HepG2 (cell line): Measurements from ENCODE around the gene PCAT7. TPM values are rescaled to one million over a fixed set of nuclear protein-coding genes. Genes with fewer than 3 reads are reported as not detected.

Source experiments
- ARID3A ChIP-seq: IDR thresholded peaks from 2 replicates; pipeline ENCODE4 v1.6.1; 2012; ENCODE audit warnings: low read depth, low read length, improper control_type of control experiment
- DNMT1 ChIP-seq: sonication (generic); formaldehyde crosslinking; IDR thresholded peaks from 2 replicates; pipeline ENCODE4 v1.5.1; 2020; ENCODE audit warnings: mild to moderate bottlenecking, missing genetic modification reagents
- IRX3 ChIP-seq: sonication (generic); formaldehyde crosslinking; IDR thresholded peaks from 2 replicates; pipeline ENCODE4 v1.8.1; 2023; ENCODE audit warnings: mild to moderate bottlenecking, low read depth, missing genetic modification reagents, borderline replicate concordance
- MED8 ChIP-seq: sonication (generic); formaldehyde crosslinking; IDR thresholded peaks from 2 replicates; pipeline ENCODE4 v1.8.1; 2023; ENCODE audit warnings: mild to moderate bottlenecking, missing genetic modification reagents; ENCODE audit not compliant: insufficient replicate concordance
- NFIC ChIP-seq: IDR thresholded peaks from 2 replicates; pipeline ENCODE4 v1.6.1; 2012; ENCODE audit warnings: mild to moderate bottlenecking, low read length, inconsistent platforms
- RCOR2 ChIP-seq: IDR thresholded peaks from 2 replicates; pipeline ENCODE4 v1.6.1; 2016; ENCODE audit warnings: missing biosample characterization, missing genetic modification reagents
- SMYD3 ChIP-seq: sonication (generic); formaldehyde crosslinking; IDR thresholded peaks from 2 replicates; pipeline ENCODE4 v1.8.1; 2023; ENCODE audit warnings: mild to moderate bottlenecking, missing genetic modification reagents
- SOX6 ChIP-seq, 2 experiments: fragments of 450-650 bp in 1 of 2; sonication (generic) in 1 of 2; formaldehyde crosslinking in 1 of 2; IDR thresholded peaks; 2 replicates each; pipeline versions ENCODE4 v1.4.0 to v1.6.1; 2017 to 2020; ENCODE audit warnings: antibody characterized with exemption in 1 of 2, mild to moderate bottlenecking in 1 of 2, missing genetic modification reagents in 1 of 2
- TBX2 ChIP-seq: sonication (generic); formaldehyde crosslinking; IDR thresholded peaks from 2 replicates; pipeline ENCODE4 v1.5.0; 2020; ENCODE audit warnings: missing genetic modification reagents, mild to moderate bottlenecking, borderline replicate concordance
- ZNF20 ChIP-seq: sonication (generic); formaldehyde crosslinking; IDR thresholded peaks from 2 replicates; pipeline ENCODE4 v1.4.0; 2020; ENCODE audit warnings: mild to moderate bottlenecking, moderate library complexity, missing genetic modification reagents
- ZNF333 ChIP-seq: sonication (generic); formaldehyde crosslinking; IDR thresholded peaks from 2 replicates; pipeline ENCODE4 v1.4.0; 2020; ENCODE audit warnings: mild to moderate bottlenecking, missing genetic modification reagents, borderline replicate concordance
- ZNF431 ChIP-seq: sonication (generic); formaldehyde crosslinking; IDR thresholded peaks from 2 replicates; pipeline ENCODE4 v1.9.0; 2022; ENCODE audit warnings: missing genetic modification reagents, low read depth, mild to moderate bottlenecking, borderline replicate concordance
- ZNF574 ChIP-seq: sonication (generic); formaldehyde crosslinking; IDR thresholded peaks from 2 replicates; pipeline ENCODE4 v1.4.0; 2020; ENCODE audit warnings: missing genetic modification reagents
- ZNF713 ChIP-seq: sonication (generic); formaldehyde crosslinking; IDR thresholded peaks from 2 replicates; pipeline ENCODE4 v1.4.0; 2020; ENCODE audit warnings: mild to moderate bottlenecking, missing genetic modification reagents
- ZNF747 ChIP-seq: sonication (generic); formaldehyde crosslinking; IDR thresholded peaks from 2 replicates; pipeline ENCODE4 v1.8.1; 2023; ENCODE audit warnings: missing genetic modification reagents, mild to moderate bottlenecking, borderline replicate concordance
- polyA plus RNA-seq, 8 experiments: library from polyadenylated mRNA; depleted of rRNA in 3 of 8; stranded (reverse) in 7 of 8; unstranded in 1 of 8; fragments of >200 nt; fragmentation: Illumina TruSeq in 4 of 8; extraction: Trizol in 4 of 8; gene quantifications; 2 replicates each; pipeline versions ENCODE4 v1.2.1 to v1.2.3, GENCODE V29; 2011 to 2016; ENCODE audit warnings: low read depth in 4 of 8, missing spikeins in 1 of 8, mixed read lengths in 1 of 8; ENCODE audit not compliant: insufficient read depth in 1 of 8
- total RNA-seq, 5 experiments: library from RNA; depleted of rRNA; stranded (reverse); fragments of >200 nt; fragmentation: Illumina TruSeq; extraction: Trizol; gene quantifications; 2 replicates each; pipeline ENCODE4 v1.2.3, GENCODE V29; 2016; ENCODE audit warnings: low read depth in 1 of 5
- TF ChIP-seq, protein P1 (sequence below): sonication (generic); formaldehyde crosslinking; conservative IDR thresholded peaks from 2 replicates; pipeline ENCODE4 v1.4.0; 2020; ENCODE audit warnings: missing genetic modification reagents
- TF ChIP-seq, protein P2 (sequence below): sonication (generic); formaldehyde crosslinking; IDR thresholded peaks from 2 replicates; pipeline ENCODE4 v1.4.0; 2020; ENCODE audit warnings: missing genetic modification reagents, low read depth, mild to moderate bottlenecking, borderline replicate concordance
- TF ChIP-seq, protein P3 (sequence below): sonication (generic); formaldehyde crosslinking; IDR thresholded peaks from 2 replicates; pipeline ENCODE4 v1.4.0; 2020; ENCODE audit warnings: missing genetic modification reagents, borderline replicate concordance

Gene PCAT7
- total and polyA plus RNA-seq, 2 of the 13 experiments (the other 11 are each of a cell fraction or from before 2014, with no cell fraction given), result 2.3 to 3.9 TPM

DNA sequence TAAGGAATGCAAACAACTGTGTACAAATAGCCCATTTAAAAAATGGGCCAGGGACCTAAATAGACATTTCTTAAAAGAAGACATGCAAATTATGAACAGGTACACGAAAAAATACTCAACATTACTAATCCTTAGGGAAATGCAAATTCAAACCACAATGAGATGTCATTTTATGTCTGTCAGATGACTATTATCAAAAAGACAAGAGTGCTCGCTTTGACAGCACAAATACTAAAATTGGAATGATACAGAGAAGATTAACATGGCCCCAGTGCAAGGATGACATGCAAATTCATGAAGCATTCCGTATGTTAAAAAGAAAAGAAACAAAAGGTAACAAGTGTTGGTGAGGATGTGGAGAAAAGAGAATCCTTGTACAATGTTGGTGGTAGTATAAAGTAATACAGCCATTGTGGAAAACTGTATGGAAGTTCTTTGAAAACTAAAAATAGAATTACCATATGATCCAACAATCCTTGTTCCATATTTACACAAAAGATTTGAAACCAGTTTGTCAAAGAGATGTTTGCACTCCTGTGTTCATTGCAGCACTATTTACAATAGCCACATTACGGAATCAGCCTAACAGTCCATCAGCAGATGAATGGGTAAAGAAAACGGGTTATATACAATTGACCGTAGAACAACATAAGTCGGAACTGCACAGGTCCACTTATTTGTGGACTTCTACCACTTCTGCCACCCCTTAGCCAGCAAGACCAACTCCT lies 47.2 kb upstream of the PCAT7 start (continued):
- TF ChIP-seq, protein P1, sequence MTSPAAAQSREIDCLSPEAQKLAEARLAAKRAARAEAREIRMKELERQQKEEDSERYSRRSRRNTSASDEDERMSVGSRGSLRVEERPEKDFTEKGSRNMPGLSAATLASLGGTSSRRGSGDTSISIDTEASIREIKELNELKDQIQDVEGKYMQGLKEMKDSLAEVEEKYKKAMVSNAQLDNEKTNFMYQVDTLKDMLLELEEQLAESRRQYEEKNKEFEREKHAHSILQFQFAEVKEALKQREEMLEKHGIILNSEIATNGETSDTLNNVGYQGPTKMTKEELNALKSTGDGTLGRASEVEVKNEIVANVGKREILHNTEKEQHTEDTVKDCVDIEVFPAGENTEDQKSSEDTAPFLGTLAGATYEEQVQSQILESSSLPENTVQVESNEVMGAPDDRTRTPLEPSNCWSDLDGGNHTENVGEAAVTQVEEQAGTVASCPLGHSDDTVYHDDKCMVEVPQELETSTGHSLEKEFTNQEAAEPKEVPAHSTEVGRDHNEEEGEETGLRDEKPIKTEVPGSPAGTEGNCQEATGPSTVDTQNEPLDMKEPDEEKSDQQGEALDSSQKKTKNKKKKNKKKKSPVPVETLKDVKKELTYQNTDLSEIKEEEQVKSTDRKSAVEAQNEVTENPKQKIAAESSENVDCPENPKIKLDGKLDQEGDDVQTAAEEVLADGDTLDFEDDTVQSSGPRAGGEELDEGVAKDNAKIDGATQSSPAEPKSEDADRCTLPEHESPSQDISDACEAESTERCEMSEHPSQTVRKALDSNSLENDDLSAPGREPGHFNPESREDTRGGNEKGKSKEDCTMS (CRISPR knock-in tag), result no peak
- TF ChIP-seq IRX3 (CRISPR knock-in tag) (no peak), NFIC (peak; percentile 56; the same call in 1 of the 2 replicates), ARID3A (peak; percentile 72), ZNF747 (no peak), SMYD3 (no peak), ZNF713 (CRISPR knock-in tag) (no peak), RCOR2 (peak; percentile 43; the same call in 1 of the 2 replicates), SOX6 (IDR thresholded peaks at IDR 0.05) (no peak), SOX6 (CRISPR knock-in tag; IDR thresholded peaks at IDR 0.05) (peak; percentile 87), MED8 (no peak), ZNF20 (no peak), ZNF333 (no peak), TBX2 (CRISPR knock-in tag) (no peak; the same call in 1 of the 2 replicates), DNMT1 (CRISPR knock-in tag) (no peak), ZNF574 (CRISPR knock-in tag) (no peak), ZNF431 (no peak)
- TF ChIP-seq, protein P2, sequence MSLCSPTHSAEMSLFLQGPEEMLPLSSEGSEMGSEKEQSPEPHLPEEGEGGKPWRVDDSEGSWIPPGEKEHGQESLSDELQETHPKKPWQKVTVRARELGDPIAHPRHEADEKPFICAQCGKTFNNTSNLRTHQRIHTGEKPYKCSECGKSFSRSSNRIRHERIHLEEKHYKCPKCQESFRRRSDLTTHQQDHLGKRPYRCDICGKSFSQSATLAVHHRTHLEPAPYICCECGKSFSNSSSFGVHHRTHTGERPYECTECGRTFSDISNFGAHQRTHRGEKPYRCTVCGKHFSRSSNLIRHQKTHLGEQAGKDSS (CRISPR knock-in tag), result no peak
- TF ChIP-seq, protein P3, sequence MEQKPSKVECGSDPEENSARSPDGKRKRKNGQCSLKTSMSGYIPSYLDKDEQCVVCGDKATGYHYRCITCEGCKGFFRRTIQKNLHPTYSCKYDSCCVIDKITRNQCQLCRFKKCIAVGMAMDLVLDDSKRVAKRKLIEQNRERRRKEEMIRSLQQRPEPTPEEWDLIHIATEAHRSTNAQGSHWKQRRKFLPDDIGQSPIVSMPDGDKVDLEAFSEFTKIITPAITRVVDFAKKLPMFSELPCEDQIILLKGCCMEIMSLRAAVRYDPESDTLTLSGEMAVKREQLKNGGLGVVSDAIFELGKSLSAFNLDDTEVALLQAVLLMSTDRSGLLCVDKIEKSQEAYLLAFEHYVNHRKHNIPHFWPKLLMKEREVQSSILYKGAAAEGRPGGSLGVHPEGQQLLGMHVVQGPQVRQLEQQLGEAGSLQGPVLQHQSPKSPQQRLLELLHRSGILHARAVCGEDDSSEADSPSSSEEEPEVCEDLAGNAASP (CRISPR knock-in tag), result no peak
